Inferior parietal cortex (tissue), 1 donor: ENCODE data around the gene POFUT2.

Experiments
- DNase-seq: peaks from one replicate; pipeline ENCODE4 v3.0.0-alpha.2; 2016; ENCODE audit errors: extremely low spot score

Gene POFUT2

DNA sequence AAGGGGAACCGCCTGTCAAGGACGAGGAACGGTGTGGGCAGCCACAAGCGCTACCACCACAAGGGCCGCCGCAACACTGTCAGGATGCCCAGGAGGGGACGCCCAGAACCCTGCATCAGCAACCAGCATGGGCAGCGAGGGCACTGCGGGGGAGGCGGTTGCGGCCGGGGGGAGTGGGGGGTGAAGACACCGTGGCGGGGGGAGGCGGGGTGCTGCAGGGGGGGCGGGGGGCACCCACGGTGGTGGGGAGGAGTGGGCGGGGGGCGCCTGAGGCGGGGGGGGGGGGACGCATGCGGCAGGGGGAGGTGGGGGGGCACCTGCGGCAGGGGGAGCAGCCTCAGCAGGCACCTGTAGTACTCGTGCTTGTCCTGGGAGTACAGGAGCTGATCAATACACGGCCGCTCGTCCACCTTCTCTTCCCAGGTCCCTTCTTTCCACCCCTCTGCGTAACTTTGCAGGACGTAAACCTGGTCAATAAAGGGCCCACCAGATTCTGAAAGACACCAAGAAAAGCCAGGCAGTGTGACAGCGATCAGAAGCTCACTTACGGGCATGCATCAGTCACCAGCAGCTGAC is 4.6 kb downstream of the POFUT2 start:
- DNase-seq, result no peak

DNA sequence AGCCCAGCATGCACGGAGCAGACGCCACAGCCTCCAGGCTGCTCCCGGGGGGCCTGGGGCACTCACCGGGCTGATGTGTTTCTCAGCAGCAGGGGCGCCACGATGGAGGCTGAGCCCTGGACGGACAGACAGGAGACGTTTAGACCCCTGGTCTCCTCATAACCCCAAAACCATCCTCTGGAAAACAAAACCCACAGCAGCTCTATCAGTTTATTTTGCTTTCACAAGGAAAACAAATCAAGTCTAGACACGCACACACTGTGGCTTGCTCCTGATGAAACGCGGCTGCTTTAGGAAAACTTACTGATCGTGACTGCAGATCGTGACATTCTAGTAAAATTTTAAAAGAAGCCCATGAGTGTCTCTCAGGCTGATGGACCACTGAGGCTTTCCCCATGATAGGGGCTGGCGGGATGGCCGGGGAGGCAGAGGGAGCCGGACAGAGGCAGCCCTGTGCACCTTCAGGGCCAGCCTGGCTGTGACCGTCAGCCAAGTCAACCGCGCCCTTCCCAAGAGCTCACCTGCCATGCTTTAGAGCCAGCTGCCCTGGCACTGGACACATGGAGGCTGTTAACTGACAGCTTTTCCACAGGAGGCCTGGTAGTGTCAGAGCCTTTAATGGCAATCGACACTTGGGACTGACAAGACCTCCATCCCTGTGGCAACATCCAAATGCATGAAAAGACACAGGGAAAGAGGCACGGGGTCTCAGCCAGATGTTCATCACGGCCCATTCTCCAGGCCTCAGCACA is 5.2 kb downstream of the POFUT2 start:
- no peak for DNase-seq

DNA sequence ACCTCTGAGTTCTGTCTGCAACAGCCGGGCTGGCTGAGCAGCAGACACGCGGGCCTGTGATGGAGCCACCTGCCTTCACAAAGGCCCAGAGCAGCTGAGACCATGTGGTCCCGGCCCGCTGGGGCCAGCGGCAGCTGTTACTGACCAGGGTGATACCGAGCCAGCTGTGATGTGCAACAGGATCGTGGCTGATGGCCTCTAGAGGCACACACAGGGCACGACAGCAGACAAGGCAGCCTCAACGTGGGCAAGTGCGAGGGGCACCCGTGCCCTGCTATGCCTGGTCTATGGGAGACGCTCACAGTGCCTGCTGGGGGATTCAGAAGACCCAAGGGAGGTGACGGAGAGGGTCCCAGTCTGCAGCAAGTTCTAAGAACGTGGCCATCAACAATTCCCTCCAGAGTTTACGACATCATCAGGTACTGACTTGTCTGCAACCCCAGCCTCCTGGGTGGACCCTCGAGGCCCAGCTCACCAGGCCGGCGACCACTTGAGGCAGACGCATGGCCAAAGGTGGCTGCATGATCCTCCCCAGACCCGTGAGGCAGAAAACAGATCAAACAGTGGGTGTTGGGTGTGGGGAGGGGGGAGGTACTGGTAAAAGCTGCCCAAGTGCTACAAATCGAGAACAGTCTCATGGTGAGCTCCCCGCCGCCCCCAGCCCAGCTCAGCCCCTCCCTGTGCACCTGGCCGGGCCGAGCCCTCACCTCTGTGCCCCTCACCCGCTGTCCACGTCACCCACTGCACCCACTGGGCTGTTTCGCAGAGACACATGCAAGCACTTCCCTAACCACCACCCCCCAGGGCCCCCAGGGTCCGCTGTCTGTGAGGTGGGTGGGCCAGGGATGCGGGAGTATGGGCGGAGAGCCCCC is 6.0 kb downstream of the POFUT2 start:
- DNase-seq, result no peak

DNA sequence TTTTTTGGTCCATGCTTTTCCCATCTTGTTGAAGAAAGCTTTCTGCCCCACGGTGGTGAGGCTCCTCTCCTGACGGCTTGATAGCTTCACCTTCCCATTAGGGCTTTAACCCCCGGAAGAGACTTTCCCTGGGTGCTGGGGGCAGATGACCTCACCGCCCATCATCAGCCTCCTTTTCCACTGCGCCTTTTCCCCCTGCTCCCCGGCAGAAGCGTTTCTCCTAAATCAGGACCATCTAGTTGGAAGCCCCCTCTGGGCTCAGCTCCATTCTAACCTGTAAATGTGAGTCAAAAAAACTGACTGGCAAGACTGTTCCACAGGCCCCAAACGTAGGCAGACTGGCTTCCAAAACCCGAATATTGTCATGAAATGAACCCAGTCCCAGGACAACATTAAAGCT is 6.7 kb downstream of the POFUT2 start:
- DNase-seq, result no peak

DNA sequence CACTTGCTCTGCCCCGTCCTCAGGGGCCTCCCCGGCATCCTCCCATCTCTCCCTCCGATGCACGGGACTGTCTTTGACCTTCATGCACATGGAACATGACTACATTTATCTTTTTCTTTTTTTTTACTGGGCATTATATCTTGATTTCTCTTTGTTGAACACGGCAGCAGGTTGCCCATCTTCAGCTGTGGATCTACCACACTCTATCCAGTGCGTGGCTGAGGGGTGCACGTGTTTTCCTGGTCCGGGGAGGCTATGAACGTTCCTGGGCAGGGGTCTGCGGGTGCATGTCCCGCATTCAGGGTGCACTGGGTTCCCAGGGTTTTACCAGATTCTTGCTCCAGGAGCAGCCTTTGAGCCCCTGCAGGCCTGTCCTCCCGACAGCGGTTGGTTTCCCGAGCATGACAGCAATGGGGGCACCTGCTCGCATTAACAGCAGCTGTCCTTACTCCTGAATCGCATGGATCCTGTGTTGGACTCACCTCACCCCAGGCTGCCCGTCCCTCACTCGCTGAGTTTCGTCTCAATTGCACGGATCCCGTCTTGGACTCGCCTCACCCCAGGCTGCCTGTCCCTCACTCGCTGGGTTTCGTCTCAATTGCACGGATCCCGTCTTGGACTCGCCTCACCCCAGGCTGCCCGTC is 7.4 kb downstream of the POFUT2 start:
- no peak for DNase-seq

DNA sequence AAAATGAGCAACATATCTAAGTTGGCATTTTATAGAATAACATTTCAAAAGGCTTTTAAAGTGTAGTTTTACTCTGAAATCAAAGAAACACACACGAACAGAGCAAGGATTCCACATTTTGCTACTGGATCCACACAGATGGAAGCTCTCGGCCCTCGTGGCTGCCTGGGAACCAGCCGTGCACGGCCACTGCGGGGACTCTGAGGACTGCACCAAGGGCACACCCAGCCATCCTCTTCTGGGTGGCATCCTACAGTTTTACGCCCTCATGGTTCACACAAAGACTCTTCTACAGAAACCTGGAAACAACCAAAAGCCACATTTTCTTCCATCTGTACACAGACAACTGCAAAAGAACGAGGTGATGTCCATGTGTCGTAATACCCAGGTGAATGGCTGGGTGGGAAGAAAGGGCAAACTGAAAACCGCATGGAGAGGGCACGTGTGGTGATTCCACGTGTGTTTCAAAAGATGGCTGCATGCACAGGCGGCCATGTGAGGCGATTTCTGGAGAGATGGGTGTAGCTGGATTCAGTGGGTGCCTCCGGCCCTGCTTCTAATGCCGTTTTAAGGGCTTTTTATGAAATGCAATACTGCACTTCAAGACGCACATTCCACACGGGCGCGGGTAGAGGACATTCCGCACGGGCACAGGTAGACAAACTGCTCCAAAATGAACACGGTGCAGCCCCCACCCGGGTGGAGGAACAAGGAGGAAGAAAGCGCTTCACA is 8.1 kb downstream of the POFUT2 start:
- DNase-seq, result no peak

DNA sequence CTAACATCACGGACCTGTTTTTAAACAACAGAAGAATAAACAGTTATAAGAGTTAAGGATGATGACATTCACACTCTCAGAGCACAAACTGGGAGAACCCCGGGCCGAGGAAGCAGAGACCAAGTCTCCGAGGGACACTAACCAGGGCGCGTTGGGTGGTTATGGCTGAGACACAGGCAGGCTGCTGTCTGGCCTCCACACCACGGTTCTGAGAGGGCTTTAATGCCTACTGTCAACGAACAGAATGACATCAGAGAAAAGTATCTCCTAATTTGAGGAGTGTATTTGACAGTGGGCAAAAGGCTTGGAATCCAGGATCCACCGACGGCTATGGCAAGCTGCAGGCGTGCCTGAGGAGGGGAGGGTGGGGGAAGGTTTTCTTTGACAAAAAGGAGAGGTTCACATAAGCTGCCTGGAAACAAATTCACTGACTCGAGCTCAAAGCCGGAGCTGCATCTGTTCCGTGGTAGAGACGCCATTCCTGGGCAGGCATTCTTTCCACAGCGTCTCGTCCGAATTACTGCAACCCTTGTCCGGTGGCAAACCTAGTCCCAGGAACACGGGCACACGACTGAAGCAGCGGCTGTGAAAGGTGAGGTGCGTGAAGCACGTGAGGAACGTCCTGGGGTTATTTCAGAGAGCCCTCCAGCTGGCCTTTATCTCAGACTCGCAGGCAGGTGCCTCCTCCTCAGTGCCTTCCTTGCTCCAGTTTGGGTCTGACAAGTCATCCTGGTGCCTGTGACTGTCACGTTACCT is 9.4 kb downstream of the POFUT2 start:
- no peak for DNase-seq

DNA sequence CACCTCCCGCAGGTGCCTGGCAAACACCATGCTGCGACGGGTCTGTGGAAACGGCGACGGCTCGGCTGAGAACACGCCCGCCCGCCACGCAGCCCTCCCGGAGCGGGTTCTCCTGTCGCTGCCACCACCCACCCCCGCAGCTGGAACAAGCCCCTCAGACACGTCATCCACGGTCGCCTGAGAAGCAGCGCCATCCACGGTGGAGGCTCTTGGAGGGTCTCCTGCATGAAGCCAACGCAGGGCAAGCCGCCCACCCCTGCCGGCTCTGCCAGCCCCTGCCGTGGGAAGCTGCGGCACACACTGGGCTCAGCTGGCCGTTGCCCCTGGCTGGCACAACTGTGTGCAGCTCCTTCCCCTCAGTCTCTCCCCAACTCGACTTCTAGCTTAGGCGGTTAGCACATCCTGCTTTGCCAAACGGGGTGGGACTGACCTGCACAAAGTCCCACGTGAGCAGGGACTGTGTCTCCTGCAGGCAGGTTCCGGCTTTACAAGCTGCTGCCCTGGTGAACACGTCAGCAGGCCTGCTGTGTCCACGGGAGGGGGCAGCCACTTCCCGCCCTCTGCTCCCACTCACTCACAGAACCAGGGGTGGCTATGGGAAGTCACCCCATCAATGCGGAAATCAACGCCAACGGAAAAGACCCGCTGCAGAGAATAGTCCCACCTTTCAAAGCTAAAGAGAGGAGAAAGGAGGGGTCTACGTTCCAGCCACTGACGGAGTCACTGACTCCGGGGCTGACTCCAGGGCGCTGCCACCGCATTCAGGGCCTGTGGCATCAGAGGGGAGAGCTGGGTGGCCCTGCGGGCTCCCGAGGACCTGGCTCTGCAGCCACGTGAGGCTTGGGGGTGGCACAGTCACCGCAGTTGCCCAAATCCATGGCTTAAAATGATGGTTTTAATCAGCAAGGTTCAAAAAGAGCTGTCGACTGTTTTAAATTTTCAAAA is 10.3 kb downstream of the POFUT2 start:
- no peak for DNase-seq

DNA sequence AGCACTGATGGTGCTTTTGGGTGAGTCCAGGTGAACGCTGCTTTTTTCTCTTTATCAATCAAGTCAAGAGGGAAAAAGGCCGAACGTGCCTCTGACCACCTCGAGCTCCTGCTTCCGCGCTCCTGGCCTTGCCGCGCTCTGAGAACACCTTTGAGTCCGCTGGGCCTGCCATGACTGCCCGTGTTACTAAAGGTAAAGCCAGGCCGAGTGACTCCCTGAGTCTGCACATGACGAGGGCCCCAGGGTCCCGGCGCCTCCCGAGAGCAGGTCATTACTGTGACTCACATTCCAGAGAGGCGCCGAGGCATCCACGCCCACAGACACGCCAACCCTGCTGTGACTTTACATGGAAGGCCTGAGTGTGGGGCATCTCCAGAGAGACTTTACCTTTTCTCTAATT is 11.1 kb downstream of the POFUT2 start:
- DNase-seq, result no peak

DNA sequence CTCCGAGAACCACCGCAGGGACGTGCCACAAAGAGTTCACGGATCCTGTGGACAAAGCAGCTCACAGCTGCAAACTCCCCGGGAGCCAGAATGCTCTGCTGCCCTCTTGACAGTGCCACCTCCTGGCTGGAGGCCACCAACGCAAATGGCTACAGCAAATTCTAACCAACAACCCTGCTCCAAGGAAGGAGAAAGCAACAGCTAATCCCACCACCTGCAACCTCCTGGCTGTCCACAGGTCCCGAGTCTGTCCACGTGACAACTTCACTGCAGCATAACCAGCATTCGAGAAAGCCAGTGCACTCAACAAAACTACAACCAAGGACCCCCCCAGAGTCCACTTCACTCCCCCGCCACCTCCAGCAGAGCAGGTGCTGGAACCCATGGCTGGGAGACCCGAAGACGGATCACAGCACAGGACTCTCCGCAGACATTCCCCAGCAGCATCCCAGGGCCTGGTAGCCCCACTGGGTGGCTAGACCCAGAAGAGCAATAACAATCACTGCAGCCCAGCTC is 17.3 kb downstream of the POFUT2 start:
- no peak for DNase-seq

DNA sequence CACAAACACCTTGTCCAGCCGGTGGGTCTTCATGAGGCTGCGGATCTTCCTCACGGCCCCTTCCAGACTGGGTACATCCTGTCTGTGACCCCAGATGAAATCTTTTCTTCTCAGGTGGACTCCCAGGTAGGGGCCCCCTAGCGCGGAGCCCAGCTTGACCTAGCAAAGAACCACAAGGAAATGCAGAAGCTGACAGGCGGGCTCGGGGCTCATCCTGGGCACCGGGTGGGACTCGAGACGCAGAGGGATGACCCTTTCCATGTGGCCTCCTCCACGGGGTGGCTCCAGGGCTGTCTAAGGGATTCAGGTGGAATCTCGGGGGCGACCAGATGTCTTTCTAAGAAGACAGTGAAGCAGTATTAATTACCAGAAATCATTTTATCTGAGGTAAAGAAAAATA is 17.8 kb downstream of the POFUT2 start:
- DNase-seq, result no peak

DNA sequence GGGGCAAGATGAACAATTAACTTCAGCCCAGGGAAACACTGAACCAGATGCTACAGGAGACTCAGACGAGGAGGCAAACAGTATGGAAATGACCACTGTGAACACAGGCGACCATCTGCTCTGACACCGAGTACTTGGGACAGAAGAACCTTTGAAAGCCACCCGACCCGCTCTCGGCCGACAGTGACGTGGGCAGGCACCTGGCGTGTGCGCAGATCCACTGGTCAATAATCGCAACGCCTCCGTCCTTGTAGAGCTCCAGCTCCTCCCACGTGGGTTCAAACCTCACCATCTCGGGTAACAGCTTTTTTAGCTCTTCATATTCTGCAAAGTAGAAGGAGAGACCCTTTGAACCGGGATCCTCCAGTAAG is 20.3 kb downstream of the POFUT2 start:
- DNase-seq, result no peak

DNA sequence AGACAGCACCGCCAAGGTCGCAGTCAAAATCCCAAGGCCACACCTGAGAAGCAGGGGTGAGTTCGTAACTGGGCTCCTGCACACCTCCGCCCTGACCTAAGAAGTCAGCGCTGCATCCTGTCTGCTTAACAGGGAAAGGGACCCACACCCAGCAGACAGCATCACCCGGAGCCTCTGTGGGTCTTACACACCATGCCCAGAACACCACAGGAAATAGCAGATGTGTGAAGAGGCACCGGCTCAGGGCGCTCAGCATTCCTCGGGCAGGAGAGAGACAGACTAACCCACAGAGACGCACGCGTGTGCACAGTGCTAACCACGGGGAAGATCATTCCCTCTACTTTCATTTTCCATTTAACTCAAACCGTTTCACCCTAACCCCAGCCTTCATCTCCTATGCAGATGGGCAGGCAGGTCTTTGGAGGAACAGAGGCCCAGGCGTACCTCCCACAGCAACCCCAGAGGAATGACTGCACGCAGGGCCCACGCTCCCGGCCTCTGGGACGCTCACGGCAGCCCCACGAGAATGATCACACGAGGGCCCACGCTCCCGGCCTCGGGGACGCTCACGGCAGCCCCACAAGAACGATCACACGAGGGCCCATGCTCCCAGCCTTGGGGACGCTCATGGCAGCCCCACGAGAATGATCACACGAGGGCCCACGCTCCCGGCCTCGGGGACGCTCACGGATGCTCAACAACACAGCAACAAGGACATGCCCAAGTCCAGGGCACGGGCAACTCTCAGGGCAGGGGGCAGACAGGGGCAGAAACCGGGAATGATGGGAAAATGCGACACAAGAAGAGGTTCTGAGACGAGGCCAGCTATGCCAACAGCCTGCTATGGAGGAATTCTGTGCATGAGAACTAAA is 20.9 kb downstream of the POFUT2 start:
- no peak for DNase-seq

DNA sequence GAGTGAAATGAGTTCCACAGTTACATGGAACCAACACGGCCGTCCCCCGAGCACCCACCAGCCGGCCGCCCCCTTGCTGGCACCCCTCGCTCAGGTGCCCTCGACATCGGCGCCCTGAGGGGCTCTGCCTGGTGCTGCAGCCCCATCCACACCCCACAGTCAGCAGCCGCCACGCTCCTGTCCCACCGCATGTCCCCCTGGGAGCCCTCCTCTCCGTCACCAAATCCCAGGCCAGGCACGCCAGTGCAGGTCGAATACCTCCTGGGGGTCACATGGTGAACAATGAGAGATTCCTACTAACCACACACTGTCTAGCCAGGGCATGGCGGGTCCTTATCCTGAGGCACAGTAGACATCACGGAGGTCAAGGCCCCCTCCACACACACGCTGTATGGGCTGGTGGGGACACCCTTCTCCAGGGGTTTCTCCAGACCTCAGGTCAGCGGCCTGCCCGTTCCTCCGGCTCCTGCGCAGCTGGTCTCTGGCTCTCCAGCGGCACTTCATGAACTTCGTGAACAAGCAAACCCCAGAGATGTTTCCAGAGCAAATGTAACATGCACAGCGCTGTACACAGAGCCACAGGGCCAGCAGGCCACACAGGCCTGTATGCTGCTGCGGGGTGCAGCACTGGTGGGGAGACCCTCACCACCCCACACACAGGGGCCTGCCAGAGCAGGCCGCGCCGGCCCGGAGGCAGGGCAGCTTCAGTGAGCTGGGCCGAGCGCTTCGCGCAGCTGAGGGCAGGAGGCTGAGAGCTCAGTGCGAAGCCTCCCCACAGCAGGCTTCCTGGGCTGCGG is 21.8 kb downstream of the POFUT2 start:
- DNase-seq, result no peak

DNA sequence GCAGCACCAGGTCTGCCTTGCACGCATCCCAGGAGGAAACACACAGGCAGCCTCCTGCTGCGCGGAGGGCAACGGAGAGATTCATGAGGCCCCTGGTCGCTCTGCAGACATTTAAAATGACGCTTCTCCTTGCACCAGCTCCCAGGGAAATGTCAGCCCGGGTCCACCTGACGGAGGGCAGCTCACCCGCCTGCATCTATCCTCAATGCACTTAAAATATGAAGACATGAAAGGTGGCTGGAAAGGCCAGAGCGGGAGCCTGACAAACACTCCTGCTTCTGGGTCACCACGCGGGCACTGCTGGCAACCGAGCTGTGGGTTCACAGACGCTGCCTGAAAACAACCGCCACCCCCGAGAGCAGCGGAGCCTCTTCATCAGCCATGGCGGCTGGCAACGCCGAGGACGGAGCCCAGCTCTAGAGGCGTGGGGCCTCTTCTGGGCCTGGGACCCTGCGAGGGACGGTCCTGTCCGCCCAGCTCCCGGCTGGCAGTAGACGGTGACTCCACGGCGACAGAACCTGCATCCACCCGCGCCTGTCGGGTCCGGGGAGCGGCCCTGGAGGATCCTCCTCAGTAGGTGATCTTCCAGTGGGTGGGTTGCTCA is 22.7 kb downstream of the POFUT2 start:
- DNase-seq, result no peak

DNA sequence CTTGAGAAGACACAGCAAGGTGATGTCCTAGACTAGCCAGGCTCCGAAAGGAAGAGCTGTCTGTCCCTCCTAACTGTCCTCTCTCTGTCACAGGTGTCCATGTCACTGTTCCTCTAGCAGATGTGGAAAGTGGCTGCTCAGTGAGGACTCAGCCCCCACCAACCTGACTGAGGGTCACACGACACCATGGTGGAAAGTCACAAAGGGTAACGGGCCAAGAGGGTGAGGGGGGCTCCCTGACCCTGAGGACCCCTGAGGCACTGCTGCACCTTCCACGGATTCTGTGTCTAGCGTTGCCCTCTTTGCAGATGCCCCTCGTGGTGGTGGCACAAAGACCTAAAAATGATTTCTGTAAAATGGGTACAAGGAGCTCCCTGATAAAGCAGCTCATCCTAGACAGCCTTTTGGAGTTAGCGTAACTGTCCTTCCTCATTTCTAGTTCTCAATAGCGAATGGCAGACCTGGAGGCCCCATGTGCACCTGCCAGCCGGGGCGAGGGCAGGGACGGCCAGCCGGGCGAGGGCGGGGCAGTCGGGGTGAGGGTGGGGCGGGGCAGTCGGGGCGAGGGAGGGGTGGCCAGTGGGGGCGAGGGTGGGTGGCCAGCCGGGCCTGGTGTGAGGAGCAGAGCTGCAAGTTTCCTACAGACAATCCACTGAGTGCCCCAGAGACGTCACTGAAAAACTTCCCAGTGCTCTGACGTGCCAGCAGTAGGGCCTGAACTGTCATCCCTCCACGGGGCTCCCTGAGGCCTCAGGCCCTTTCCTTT is 23.4 kb downstream of the POFUT2 start:
- no peak for DNase-seq

DNA sequence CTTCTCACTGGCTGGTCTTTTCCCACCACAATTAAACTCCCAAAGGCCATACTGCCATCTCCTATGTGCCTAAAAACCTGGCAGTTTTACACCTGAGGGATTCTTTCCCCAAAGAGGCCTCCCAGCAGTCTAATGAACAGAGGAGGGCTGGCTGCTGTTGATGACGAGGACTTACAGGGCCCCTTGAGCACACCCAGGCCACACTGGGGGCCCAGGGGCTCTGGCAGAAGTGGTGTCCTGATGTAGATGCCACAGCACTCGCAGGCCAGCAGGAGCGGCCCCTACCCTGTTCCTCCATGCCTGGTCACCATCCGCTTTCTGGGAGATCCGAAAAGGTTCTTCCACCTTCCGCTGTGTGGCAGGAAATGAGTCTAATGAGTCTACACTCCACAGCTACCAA is 24.2 kb downstream of the POFUT2 start:
- no peak for DNase-seq
